Activated CD4-positive, CD25-positive, alpha-beta regulatory T cell treated with anti-CD3 and anti-CD28 coated beads, Interleukin-2, amount 50 U/mL, for 16 hours (primary cell): ENCODE data around the gene RFPL3.
"Not testable (repeated sequence)": the region's sequence is repeated elsewhere in the genome, so short reads cannot be mapped to it uniquely, and the experiment has no call there.

Experiments used
- DNase-seq: peaks from one replicate; pipeline ENCODE4 v3.0.0-alpha.2; 2020; ENCODE audit warnings: low read depth, low spot score

Gene RFPL3

DNA sequence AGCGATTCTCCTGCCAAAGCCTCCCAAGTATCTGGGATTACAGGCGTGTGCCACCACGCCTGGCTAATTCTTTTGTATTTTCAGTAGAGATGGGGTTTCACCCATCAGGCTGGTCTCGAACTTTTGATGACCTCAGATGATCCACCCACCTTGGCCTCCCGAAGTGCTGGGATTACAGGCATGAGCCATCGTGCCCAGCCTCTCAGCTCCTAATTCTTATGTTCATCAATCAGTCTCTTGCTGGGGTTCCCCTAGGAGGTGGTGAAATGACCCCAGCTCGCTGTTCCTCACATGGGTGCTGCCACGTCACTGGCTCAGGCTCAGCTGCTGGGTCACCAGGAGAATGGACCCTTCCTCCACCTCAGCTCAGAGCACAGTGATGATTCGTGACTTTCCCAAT lies at the start of gene RFPL3:
TSS of gene RFPL3 (plus strand) at position 301 of the 400 bp plus-strand sequence. CDS start 205 bp downstream, outside the sequence.
- DNase-seq: not testable (repeated sequence)

GRCh38 chr22:32308191-32308590 lies 49.5 kb upstream of the RFPL3 start:
- DNase-seq: no peak

- DNase-seq: no peak
These were observed 48.7 kb upstream of the RFPL3 start for GRCh38 chr22:32308934-32309333.

GRCh38 chr22:32309585-32310251 lies 47.9 kb upstream of the RFPL3 start:
- no peak for DNase-seq

- DNase-seq: no peak
These were observed 46.9 kb upstream of the RFPL3 start for GRCh38 chr22:32310777-32311176.

DNA sequence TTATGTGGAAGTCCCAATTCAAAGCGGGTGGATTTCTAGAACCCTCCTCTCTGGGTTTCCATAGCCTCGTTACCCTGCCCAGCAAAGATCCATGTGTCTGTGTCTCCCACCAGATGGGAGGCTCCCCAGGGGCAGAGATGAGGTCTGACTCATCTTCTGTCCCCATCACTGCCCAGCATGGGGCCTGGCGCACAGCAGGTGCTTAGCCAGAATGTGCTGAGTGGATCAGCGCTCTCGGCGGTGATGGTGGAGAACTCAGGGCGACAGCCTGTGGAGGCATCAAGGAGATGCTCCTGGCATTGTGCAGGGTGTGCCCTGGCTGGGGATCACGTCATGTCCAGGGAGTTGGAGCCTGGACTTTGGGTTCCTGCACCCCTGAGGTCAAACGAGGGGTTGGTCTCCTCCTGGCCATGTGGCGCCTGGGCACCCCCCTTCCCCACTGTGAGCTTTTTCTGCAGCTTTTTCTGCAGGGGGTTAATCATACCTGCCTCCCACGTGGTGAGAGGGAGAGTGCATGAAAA lies 46.1 kb upstream of the RFPL3 start:
- DNase-seq: no peak

DNA sequence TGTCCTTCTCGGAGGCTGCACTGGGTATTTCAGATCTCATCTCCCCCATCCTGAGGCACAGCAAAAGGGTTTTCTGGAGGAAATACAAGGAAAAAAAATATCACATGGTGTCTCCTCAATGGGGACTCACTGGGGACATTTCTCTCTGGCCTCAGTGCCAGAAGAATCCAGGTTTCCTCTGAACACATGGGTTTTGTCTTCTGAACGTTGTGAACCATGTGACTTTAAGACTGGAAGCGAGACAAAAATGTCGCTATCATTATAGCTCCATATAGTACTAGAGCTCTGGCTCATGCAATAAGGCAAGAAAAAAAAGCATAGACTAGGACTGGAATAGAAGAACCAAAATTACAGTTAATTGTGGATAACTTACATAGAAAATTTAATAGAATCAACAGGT lies 44.9 kb upstream of the RFPL3 start:
- no peak for DNase-seq

- no peak for DNase-seq
These were observed 44.1 kb upstream of the RFPL3 start for GRCh38 chr22:32313532-32313931.

DNA sequence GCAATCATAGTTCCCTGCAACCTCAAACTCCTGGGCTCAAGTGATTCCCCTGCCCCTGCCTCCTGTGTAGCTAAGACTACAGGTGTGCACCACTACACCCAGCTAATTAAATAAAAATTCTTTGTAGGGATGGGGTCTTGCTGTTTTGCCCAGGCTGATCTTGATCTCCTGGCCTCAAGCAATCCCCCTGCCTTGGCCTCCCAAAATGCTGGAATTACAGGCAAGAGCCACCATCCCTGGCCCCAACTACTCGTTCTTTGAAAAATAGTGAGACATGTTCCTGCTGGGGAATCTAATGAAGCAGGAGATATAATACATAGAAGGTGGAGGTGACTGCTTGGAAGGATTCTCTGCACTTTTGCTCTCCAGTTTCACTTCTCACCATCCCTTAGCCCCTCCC lies 40.1 kb upstream of the RFPL3 start:
- DNase-seq: no peak

GRCh38 chr22:32318361-32318760 lies 39.3 kb upstream of the RFPL3 start:
- no peak for DNase-seq

DNA sequence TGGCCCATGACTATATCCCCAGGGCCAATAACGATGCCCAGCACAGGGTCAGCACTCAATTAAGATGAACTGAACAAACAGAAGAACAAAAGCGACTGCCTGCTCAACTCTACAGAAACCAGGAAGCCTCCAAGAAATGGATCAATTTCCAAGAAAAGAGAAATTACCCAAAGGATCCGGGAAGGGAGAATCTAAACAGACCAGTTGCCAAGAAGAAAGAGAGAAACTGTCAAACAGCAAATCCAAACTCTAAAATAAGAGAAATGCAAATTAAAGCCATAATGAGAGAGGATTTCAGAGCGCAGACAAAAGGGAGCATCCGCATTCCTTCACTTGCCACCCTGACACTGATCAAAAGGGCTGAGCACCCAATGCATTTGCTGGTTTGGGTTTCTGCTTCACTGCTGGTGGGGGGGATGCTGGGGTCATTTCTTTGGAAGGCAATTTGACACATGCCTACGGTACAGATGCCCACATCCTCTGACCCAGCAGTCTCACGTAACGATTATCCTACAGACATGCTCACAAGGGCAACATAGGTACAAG lies 37.7 kb upstream of the RFPL3 start:
- DNase-seq: no peak

- DNase-seq: no peak
These were observed 34.7 kb upstream of the RFPL3 start for GRCh38 chr22:32322986-32323385.

- no peak for DNase-seq
These were observed 34.0 kb upstream of the RFPL3 start for GRCh38 chr22:32323513-32324164.

GRCh38 chr22:32324505-32325415 lies 32.9 kb upstream of the RFPL3 start:
- no peak for DNase-seq

DNA sequence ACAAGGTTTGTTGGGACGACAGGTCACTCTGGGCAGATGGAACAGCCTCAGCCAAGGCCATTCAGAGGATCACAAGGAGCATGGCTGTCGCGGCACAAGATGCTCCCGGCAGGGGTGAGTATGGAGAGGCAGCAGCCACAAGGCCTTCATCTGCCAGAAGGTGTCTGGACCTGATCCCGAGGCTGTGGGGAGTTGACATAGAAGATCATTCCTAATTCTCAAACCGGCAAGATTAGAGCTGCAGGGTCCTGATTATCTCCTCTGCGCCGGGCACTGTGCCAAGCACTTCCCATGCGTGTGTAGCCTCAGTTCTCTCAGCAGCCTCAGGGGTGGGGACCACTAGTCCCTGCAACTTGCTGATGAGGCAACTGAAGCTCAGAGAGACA lies 32.3 kb upstream of the RFPL3 start:
- DNase-seq: no peak

DNA sequence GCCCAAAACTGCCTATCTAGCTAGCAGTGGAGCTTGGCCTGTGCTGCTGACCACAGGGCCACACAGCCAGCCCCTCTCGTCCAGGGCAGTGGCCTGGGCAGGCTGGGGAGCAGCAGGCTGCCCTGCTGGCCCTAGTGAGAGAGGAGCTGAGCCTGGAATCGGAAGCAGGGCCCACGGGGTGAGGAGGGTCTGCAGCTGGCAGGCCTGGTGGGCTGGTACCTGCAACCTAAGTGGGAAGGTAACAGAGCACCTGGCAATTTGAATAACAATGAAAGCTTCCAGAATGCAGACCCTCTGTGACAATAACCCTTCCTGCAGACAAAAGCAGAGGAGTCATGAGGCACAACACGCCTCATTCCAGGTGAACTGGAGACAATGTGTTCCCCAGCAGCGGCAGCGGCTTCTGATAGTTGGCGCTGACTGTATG lies 31.8 kb upstream of the RFPL3 start:
- no peak for DNase-seq

DNA sequence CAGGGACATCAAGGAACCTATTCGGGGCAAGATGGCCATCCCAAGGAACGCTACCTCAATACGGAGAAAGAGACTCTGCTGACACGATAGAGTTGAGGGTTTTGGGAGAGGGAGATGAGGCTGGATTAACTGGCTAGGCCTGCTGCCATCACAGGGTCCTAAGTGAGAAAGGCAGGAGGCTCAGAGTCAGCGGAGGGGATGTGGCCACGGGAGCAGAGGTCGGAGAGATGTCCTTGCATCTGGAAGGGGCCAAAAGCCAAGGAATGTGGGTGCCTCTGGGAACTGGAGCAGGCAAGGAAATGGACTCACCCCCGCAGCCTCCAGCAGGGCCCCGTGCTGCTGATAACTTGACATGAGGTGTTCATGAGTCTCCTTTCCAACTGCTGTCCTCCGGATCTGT lies 31.0 kb upstream of the RFPL3 start:
- DNase-seq: no peak

GRCh38 chr22:32327066-32327465 lies 30.6 kb upstream of the RFPL3 start:
- no peak for DNase-seq

DNA sequence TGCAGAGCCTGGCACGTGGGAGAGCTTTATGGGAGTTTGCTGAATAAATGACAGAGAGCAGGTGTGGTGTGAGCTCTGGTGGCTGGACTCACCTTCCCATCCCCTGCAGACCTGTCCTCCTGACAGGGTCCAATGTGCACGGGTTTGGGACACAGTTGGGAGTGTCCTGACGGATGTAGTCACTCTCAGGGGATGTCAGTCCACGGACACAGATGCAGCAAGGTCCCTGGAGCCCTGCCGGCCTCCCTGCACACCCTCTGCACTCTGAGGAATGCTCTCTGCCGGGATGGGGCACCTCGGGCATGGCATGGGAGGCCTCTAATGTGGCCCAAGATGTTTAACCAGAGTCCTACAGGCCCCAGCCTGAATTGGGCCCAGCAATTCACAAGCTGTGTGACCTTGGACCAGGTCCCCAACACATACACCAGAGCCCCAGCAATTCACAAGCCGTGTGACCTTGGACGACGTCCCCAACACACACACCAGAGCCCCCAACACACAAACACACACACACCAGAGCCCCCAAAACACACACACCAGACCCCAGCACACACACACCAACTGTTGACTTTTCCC lies 30.0 kb upstream of the RFPL3 start:
- no peak for DNase-seq

GRCh38 chr22:32328306-32329201 lies 29.1 kb upstream of the RFPL3 start:
- DNase-seq: no peak
